HCT116 (cell line): ENCODE data around the gene LIMD2. TPM values are rescaled to one million over a fixed set of nuclear protein-coding genes. Genes with fewer than 3 reads are reported as not detected.

ENCODE experiments used
- ATAC-seq: fragments of 200-7000 bp; cut with Tn5 transposase; 2 replicates; pipeline ENCODE4 v1.9.1; 2020; ENCODE audit warnings: mild to moderate bottlenecking, moderate library complexity
- BruUV-seq: library from RNA; stranded (reverse); fragments of 400-500 nt; replicated peaks from 2 replicates; lab custom pipeline; 2021; lab: Mats Ljungman, UMichigan
- CTCF ChIA-PET: fragments of 300-600 bp; sonication (Branson Sonifier 250); formaldehyde crosslinking; loops from one replicate; lab custom pipeline; 2021; ENCODE audit warnings: antibody characterized with exemption; lab: Charles Lee
- POLR2A ChIA-PET: fragments of 300-600, 350-600 bp; sonication (Branson Sonifier 250); formaldehyde crosslinking; loops from one replicate; lab custom pipeline; 2021; ENCODE audit warnings: antibody characterized with exemption; lab: Charles Lee
- RAD21 ChIA-PET, 2 experiments: fragments of 300-600 bp; sonication (Branson Sonifier 250); formaldehyde crosslinking; loops; one replicate each; lab custom pipeline; 2023; ENCODE audit warnings: low total read pairs in 2 of 2; ENCODE audit not compliant: uncharacterized antibody in 2 of 2, unreplicated experiment in 2 of 2, low non-redundant PET in 1 of 2; lab: Charles Lee
- DNase-seq: peaks from one replicate; pipeline ENCODE4 v3.0.0-alpha.2; 2010; ENCODE audit warnings: low read depth, low spot score
- H2AFZ ChIP-seq: fragments of 200-600 bp; shearing (Covaris generic), sonication (generic); 2 replicates; pipeline ENCODE4 v1.6.1; 2017; ENCODE audit warnings: low read depth, mixed run types, mixed read lengths, antibody characterized with exemption, low read length; ENCODE audit not compliant: poor library complexity, severe bottlenecking
- H3K27ac ChIP-seq: 2 replicates; pipeline ENCODE4 v1.5.1; 2012; ENCODE audit warnings: low read depth, low read length
- H3K27me3 ChIP-seq: fragments of 200-600 bp; sonication (generic); 2 replicates; pipeline ENCODE4 v1.6.1; 2016; ENCODE audit warnings: mixed run types, low read length, mixed read lengths; ENCODE audit not compliant: insufficient read depth
- H3K36me3 ChIP-seq, 2 experiments: fragments of 200-500 bp in 1 of 2; fragments of 200-600 bp in 1 of 2; sonication (Bioruptor generic) in 1 of 2; sonication (generic) in 1 of 2; 2 replicates each; pipeline versions ENCODE4 v1.5.1 to v1.6.1; 2014 to 2016; ENCODE audit warnings: low read length in 2 of 2, inconsistent platforms in 1 of 2, mixed read lengths in 1 of 2, mixed run types in 1 of 2; ENCODE audit not compliant: insufficient read depth in 2 of 2, control insufficient read depth in 1 of 2
- H3K4me1 ChIP-seq, 2 experiments: fragments of 200-600 bp in 1 of 2; sonication (generic) in 1 of 2; 2 replicates each; pipeline versions ENCODE4 v1.5.1 to v1.6.1; 2012 to 2017; ENCODE audit warnings: low read length in 2 of 2, inconsistent platforms in 1 of 2, mild to moderate bottlenecking in 1 of 2, mixed read lengths in 1 of 2, mixed run types in 1 of 2, moderate library complexity in 1 of 2; ENCODE audit not compliant: insufficient read depth in 2 of 2, control insufficient read depth in 1 of 2
- H3K4me2 ChIP-seq: fragments of 200-600 bp; sonication (generic); 2 replicates; pipeline ENCODE4 v1.6.1; 2017; ENCODE audit warnings: mixed run types, low read length, mixed read lengths
- H3K4me3 ChIP-seq, 2 experiments: fragments of 200-600 bp in 1 of 2; sonication (generic) in 1 of 2; replicated peaks in 1 of 2; 2 replicates each; pipeline ENCODE4 v1.5.1; 2011 to 2016; ENCODE audit warnings: low read length in 2 of 2, control low read depth in 1 of 2, low read depth in 1 of 2, mild to moderate bottlenecking in 1 of 2, mixed read lengths in 1 of 2, mixed run types in 1 of 2
- H3K79me2 ChIP-seq: fragments of 200-600 bp; sonication (generic); 2 replicates; pipeline ENCODE4 v1.6.1; 2017; ENCODE audit warnings: mild to moderate bottlenecking, mixed run types, low read length, moderate library complexity, mixed read lengths; ENCODE audit not compliant: insufficient read depth
- H3K9ac ChIP-seq: fragments of 200-600 bp; sonication (generic); 2 replicates; pipeline ENCODE4 v1.6.1; 2016; ENCODE audit warnings: low read length, mixed read lengths
- H3K9me2 ChIP-seq: fragments of 200-600 bp; sonication (generic), shearing (Covaris generic); 2 replicates; pipeline ENCODE4 v1.6.1; 2017; ENCODE audit warnings: mixed run types, mild to moderate bottlenecking, moderate library complexity; ENCODE audit not compliant: insufficient read depth
- H3K9me3 ChIP-seq, 2 experiments: fragments of 200-500 bp in 1 of 2; fragments of 200-600 bp in 1 of 2; sonication (Bioruptor generic) in 1 of 2; sonication (generic) in 1 of 2; 2 replicates each; pipeline ENCODE4 v1.6.1; 2014 to 2017; ENCODE audit warnings: low read length in 2 of 2, mixed read lengths in 2 of 2, inconsistent platforms in 1 of 2, low read depth in 1 of 2, mild to moderate bottlenecking in 1 of 2, mixed run types in 1 of 2, moderate library complexity in 1 of 2; ENCODE audit not compliant: control insufficient read depth in 1 of 2, insufficient read depth in 1 of 2
- H4K20me1 ChIP-seq: fragments of 200-600 bp; sonication (generic), shearing (Covaris generic); 2 replicates; pipeline ENCODE4 v1.6.1; 2017; ENCODE audit warnings: mixed run types, mild to moderate bottlenecking, moderate library complexity; ENCODE audit not compliant: insufficient read depth
- CEBPB ChIP-seq: IDR thresholded peaks from 2 replicates; pipeline ENCODE4 v1.6.1; 2012; ENCODE audit warnings: low read depth
- CTCF ChIP-seq, 3 experiments: fragments of 200-600 bp in 1 of 3; sonication (generic) in 1 of 3; IDR thresholded peaks in 2 of 3; conservative IDR thresholded peaks in 1 of 3; 2 replicates each; pipeline ENCODE4 v1.5.1; 2012 to 2017; ENCODE audit warnings: low read depth in 2 of 3, low read length in 2 of 3, antibody characterized with exemption in 1 of 3, borderline replicate concordance in 1 of 3, control low read depth in 1 of 3, mild to moderate bottlenecking in 1 of 3, mixed read lengths in 1 of 3, mixed run types in 1 of 3, moderate library complexity in 1 of 3; ENCODE audit not compliant: insufficient read depth in 1 of 3
- EGR1 ChIP-seq: IDR thresholded peaks from 2 replicates; pipeline ENCODE4 v1.6.1; 2012; ENCODE audit warnings: low read depth
- EZH2 ChIP-seq: fragments of 200-600 bp; sonication (generic); IDR thresholded peaks from 2 replicates; pipeline ENCODE4 v1.6.1; 2017; ENCODE audit warnings: antibody characterized with exemption, mixed run types
- JUND ChIP-seq: IDR thresholded peaks from 2 replicates; pipeline ENCODE4 v1.6.1; 2012
- SIN3A ChIP-seq: IDR thresholded peaks from 2 replicates; pipeline ENCODE4 v1.6.1; 2012; ENCODE audit warnings: low read depth
- SRF ChIP-seq: IDR thresholded peaks from 2 replicates; pipeline ENCODE4 v1.6.1; 2012; ENCODE audit warnings: low read depth
- TCF7L2 ChIP-seq: IDR thresholded peaks from 2 replicates; pipeline ENCODE4 v1.7.0; 2011; ENCODE audit warnings: borderline replicate concordance, inconsistent platforms; ENCODE audit not compliant: insufficient read depth, insufficient read length; ENCODE audit errors: extremely low read depth
- ZNF274 ChIP-seq: fragments of 200-500 bp; sonication (Bioruptor generic); IDR thresholded peaks from 2 replicates; pipeline ENCODE4 v1.6.1; 2014; ENCODE audit warnings: mild to moderate bottlenecking, low read depth, low read length, inconsistent platforms
- intact Hi-C: fragments of 100-400 bp; cut with micrococcal nuclease; formaldehyde crosslinking; loops from 2 replicates; pipeline ENCODE4 v1.10.0; 2022
- total RNA-seq: library from RNA; stranded (reverse); gene quantifications from one replicate; pipeline ENCODE4 v1.2.1, GENCODE V29; 2021; ENCODE audit not compliant: unreplicated experiment
- TF ChIP-seq, protein P1 (sequence below): IDR thresholded peaks from 2 replicates; pipeline ENCODE4 v1.6.1; 2012; ENCODE audit warnings: low read depth

The LIMD2 gene
- total RNA-seq, 1 experiment from 2014 or later: 8.4 TPM

DNA sequence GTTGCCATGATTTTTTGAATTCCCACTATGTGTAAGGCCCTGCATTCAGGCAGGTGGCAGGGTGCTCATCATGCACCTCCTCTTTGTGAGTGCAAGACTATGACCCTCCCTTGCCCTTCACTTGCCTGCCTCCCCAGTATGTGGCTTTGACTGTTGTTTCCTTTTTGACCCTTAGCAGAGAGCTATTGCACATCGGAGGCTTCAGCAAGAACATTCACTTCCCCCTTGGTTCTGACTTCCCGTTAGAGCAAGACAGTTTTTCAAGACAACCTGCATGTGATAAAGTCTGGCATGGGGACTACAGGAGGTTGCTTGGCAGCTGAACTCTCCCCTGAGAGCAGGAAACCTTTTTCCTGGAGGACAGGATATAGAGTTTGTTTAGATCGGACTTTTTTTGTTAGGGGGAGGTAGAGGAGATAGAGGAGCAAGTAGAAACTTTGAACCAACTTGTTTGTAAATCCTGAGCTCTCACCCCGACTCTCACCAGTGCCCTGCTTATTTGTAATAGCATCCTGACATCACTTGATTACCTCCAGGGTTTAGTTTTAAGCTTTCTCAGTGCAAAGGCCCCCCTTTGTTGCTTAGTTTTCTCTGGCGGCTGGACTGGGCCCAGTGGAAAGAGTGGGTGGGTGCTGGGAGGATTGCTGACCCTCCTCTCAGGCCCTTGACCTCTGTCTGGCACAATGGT is 34.3 kb downstream of the LIMD2 start:
- CTCF ChIA-PET: no interaction called here
- Histone ChIP-seq H4K20me1 (no peaks in the 10 kb centered on the region), H2AFZ (no peak overlapping the region), H3K4me2 (no peak overlapping the region), H3K4me3 (no peak overlapping the region), H3K27me3 (no peaks in the 10 kb centered on the region), H3K36me3 (no peaks in the 10 kb centered on the region), H3K4me1 (no peaks in the 10 kb centered on the region), H3K9me2 (no peaks in the 10 kb centered on the region), H3K27ac (no peak overlapping the region), H3K79me2 (no peaks in the 10 kb centered on the region), H3K9ac (no peak overlapping the region), H3K9me3 (no peaks in the 10 kb centered on the region)
- intact Hi-C loops: no loop called here
- ATAC-seq (no peak), DNase-seq (no peak)
- no peak for TF ChIP-seq TCF7L2
- no peak for TF ChIP-seq EZH2
- no peak for TF ChIP-seq ZNF274
- no peak for TF ChIP-seq CTCF (IDR thresholded peaks at IDR 0.05 in 2 of 3, conservative IDR thresholded peaks at IDR 0.05 in 1 of 3; ENCODE audit: borderline replicate concordance in 1 of 3, insufficient read depth in 1 of 3, low read depth in 2 of 3, low read length in 2 of 3)
- POLR2A ChIA-PET: interaction anchor here (1.7 kb wide), 1 partner anchor 10 kb away, joined by 7 read pairs; no protein-coding TSS in a partner anchor
- no TSS peak for BruUV-seq
- RAD21 ChIA-PET: no interaction called here

DNA sequence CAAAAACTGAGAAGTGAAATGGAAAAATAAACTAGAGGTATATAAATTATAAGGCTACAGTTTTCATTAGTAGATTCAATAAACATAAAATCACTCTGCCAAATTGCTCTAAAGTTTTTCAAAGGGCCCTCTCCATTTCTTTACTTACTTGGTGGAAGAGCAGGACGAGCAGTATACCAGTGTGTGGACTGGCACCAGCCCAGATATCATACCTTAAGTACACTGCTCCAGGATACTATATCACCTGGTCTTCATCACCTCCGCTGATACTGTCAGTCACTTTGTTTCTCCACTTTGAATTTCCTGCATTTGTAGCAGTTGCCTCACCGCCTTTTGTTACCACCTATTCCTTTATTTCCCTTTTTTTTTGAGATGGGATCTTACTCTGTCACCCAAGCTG is 40.1 kb downstream of the LIMD2 start:
- no peaks in the 10 kb centered on the region for H3K27me3 ChIP-seq
- H3K4me1 ChIP-seq: no peaks in the 10 kb centered on the region
- BruUV-seq: no TSS peak
- ChIA-PET CTCF (no interaction called here), POLR2A (no interaction called here), RAD21 (no interaction called here)
- H3K4me2 ChIP-seq: no peak overlapping the region
- H3K9me2 ChIP-seq: no peaks in the 10 kb centered on the region
- no peaks in the 10 kb centered on the region for H3K36me3 ChIP-seq
- ATAC-seq: no peak
- H3K9me3 ChIP-seq: no peaks in the 10 kb centered on the region
- H3K4me3 ChIP-seq: no peak overlapping the region
- DNase-seq: no peak
- H2AFZ ChIP-seq: no peak overlapping the region
- no peak overlapping the region for H3K9ac ChIP-seq
- no peaks in the 10 kb centered on the region for H3K79me2 ChIP-seq
- intact Hi-C loops: loop anchor here (1.0 kb wide), 1 partner anchor 11 kb away; no protein-coding TSS in a partner anchor
- TF ChIP-seq SRF (no peak), CEBPB (no peak), TCF7L2 (no peak), EGR1 (no peak), SIN3A (no peak), JUND (no peak)
- TF ChIP-seq, protein P1, sequence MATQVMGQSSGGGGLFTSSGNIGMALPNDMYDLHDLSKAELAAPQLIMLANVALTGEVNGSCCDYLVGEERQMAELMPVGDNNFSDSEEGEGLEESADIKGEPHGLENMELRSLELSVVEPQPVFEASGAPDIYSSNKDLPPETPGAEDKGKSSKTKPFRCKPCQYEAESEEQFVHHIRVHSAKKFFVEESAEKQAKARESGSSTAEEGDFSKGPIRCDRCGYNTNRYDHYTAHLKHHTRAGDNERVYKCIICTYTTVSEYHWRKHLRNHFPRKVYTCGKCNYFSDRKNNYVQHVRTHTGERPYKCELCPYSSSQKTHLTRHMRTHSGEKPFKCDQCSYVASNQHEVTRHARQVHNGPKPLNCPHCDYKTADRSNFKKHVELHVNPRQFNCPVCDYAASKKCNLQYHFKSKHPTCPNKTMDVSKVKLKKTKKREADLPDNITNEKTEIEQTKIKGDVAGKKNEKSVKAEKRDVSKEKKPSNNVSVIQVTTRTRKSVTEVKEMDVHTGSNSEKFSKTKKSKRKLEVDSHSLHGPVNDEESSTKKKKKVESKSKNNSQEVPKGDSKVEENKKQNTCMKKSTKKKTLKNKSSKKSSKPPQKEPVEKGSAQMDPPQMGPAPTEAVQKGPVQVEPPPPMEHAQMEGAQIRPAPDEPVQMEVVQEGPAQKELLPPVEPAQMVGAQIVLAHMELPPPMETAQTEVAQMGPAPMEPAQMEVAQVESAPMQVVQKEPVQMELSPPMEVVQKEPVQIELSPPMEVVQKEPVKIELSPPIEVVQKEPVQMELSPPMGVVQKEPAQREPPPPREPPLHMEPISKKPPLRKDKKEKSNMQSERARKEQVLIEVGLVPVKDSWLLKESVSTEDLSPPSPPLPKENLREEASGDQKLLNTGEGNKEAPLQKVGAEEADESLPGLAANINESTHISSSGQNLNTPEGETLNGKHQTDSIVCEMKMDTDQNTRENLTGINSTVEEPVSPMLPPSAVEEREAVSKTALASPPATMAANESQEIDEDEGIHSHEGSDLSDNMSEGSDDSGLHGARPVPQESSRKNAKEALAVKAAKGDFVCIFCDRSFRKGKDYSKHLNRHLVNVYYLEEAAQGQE: no peak
- H3K27ac ChIP-seq: no peak overlapping the region
- H4K20me1 ChIP-seq: no peaks in the 10 kb centered on the region
